GM19395 (cell line): ENCODE measurements around the gene TCP10L.
"Not testable (repeated sequence)": the region's sequence is repeated elsewhere in the genome, so short reads cannot be mapped to it uniquely, and the experiment has no call there.

Experiments
- ATAC-seq: cut with Tn5 transposase; IDR thresholded peaks from one replicate; pipeline ENCODE4 v1.9.1; 2021; ENCODE audit warnings: mild to moderate bottlenecking, moderate library complexity; ENCODE audit not compliant: unreplicated experiment

The TCP10L gene

DNA sequence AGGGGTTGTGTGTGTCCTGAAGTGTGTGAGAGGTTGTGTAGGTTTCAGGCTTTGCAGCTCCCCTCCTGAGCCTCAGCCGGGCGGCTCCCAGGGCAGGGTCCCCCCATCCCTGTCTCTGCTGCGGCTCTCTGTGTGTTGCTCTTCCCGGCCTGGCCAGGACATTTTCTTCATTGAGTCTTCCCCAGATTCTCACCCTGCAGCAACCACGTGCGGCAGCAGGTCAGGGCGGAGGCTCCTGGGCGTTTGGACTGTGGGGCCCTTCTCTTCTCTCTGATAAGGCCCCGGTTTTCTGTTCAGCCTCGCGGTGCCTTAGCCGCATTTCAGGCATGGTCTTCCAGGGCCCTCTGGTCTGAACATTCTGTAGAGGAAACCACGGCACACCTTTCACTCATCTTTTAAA is 1.8 kb upstream of the TCP10L start:
- no peak for ATAC-seq

DNA sequence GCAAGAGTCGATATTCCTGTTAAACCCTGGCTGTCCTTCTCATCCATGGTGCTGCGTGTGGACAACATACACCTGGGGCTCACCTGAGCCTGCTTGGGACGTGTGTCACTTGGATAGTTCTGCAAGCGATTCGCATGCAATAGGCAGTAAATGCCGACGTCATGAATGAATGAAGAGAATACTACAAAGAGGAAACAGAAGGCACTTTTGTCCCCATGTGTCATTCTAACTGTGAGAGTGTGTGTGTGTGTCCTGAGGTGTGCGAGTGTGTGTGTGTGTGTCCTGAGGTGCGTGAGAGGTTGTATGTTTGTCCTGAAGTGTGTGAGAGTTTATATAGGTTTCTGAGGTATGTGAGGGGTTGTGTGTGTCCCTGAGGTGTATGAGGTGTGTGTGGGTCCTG is 647 bp upstream of the TCP10L start:
- no peak for ATAC-seq

DNA sequence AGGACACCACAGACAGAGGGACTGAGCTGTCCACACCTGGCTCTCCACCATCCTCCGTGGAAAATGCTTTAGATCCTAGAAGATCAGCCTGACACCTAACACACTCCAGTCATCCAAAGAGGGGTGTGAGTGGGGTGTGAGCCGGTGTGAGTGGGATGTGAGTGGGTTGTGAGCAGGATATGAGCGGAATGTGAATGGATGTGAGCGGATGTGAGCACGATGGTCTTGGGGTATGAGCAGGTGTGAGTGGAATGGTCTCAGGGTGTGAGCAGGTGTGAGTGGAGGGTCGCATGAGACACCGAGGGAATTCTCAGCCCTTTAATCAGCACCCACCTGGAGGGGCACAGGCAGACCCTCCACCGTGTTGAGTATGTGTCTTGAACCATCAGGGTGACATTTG is 851 bp downstream of the TCP10L start:
- no peak for ATAC-seq

DNA sequence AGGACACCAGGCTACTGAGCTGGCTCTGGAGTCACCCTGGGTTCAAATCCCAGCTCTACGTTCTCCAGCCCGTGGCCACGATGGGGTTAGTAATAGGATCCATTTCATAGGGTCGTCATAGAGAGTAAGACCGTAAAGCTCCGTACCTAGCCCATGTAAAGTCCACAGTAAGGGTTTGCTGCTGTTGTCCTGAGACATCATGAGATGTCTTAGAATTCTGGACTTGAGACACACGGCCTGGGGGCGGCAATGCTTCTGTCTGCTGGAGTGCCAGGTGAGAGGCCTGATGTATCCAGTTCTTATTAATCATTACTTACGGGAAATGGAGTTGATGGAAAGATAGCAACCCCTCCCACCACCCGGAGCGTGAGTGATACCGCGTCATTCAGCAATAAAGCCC is 3.6 kb downstream of the TCP10L start:
- ATAC-seq, result no peak

DNA sequence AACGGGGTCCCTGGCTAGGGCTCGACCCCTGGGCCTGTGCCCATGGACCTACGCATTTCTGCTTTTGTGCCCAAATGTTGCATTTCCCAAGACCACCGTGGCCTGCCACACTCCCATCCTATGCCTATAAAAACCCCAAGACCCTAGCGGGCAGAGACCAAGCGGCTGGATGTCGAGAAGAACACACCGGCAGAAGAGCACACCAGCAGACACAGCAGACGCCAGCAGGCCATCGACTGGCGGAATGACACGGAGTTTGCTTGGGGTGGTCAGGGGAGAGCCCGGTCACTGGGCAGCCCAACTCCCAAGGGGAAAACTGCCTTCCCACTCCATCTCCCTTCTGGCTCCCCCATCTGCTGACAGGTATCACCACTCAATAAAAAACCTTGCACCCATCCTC is 4.4 kb downstream of the TCP10L start:
- ATAC-seq, result no peak

DNA sequence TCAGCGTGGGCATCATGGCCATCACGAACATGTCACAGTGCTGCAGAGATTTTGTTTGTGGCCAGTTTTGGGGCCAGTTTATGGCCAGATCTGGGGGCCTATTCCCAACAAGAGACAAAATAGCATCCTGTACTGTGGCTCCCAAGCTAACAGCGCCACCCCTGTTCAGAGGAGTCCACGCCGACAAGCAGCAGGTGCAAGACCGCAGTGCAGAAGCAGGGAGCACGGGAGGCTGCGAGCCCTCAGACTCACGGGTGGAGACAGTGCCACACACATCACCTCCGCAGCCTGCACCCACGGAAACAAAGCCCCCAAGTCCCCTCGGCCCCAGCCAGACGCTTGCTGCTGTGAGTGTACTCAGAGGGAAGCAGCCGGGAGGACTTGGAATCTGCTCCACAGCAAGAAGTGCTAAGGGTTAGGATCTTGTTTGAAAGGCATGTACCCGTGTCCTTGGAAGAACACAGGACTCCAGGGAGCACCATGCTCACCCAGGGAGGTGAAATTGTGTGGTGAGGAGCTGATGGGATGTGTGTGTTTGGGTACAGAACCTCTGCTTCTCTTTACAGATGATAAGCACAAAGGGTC is 7.1 kb downstream of the TCP10L start:
- no peak for ATAC-seq

DNA sequence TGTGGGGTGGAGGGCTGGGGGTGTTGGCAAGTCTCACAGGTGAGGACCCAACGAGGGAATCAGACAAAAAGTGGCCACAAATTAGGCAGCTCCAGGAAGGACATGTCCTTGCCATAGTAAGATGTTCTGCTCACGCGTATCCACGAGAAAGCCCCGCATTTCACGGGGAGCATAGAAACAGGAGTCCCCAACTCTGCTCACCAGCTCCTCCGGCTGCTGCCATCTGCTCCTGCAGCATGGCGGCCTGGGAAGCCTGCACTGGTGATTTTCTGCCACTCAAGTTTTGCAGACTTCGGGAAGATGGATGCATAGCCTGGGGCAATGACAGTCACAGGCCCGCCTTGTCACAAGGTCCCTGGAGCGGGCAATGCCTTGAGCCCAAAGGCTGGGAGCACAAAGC is 9.3 kb downstream of the TCP10L start:
- ATAC-seq, result no peak

DNA sequence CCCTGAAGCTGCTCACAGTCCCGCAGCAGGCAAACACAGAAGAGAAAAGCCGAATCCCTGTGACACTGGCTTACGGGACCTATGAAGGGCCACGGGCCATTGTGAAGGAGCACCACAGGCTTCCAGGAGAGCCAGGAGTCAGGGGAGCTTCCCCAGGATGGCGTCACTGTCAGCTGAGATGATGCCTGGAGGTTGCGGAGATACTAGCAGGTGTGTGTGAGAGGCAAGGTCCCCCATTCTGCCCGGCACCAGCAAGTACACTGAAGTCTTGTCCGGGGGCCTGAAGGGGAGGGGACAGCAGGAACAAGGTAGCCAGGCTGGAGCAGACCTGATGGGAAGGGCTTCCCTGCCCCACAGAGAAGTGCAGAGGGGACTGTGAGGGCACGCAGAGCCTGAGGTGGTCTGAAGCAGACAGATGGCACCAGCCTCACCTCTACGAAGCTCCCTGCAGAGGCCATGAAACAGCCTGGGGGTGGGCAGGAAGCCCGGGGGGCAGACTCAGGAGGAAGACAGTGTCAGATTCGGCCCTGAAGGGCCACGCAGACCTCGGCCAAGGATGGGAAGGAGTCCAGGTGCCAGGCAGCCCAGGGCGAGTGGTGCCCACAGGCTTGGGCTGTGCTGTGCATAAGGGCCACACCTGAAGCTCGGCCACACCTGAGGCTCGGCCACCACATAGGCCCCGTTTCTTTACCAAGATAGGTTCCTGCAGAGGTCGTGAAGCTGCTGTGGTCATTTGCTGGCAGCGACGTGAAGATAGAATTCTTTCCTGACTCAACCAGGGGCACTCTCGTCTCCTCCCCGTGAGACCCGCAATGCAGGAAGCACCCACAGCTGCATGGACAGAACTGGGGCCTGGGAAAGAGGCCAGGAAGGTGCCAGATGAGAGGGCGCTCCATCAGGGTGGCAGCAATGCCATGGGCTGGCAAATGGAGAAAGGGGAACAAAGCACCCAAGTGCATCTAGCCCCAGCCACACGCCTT is 10.1 kb downstream of the TCP10L start:
- no peak for ATAC-seq

DNA sequence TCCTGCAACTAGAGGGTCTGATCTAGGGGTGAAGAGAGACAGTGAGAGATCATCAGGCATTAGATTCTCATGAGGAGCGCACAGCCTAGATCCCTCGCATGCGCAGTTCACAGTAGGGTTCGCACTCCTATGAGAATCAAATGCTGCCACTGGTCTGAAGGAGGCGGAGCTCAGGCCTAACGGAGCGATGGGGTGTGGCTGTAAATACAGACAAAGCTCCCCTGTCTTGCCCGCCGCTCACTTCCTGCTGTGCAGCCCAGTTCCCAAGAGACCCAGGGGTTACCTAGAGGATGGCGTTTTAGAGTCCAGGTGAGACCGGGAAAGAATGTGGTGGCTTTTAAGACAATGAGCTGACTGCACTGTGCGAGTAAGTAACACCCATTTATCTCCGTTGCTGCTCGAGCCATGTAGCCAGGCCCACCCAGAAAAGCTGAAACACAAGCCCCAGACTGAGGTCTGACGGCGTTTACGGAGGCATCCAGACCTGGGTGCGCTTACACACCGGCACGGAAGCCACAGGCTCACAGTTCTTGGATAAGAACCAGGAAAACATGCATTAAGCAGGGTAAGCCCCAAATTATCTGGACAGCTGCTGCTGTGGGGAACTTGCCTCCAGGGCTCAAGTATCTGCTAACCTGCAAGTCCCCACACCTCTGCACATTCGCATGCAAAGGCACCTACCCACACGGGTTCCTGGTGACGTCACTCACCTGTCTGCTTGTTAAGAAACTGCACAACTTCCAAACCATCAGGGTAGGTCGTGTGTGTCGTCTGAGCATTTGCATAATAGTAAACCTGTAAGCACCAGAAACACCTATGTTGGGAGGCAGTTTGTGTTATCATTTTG is 12.5 kb downstream of the TCP10L start:
- ATAC-seq, result no peak

DNA sequence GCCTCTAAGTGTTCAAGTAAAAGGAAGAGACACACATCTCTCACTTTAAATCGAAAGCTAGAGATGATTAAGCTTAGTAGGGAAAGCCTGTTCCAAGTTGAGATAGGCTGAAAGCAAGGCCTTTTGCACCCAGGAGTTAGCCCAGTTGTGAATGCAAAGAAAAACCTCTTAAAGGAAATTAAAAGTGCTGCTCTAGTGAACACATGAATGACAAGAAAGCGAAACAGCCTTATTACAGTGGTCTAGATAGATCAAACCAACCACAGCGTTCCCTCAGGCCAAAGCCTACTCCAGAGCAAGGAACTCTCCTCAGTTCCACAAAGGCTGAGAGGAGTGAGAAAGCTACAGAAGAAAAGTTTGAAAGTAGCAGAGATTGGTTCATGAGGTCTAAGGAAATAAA is 14.9 kb downstream of the TCP10L start:
- ATAC-seq, result no peak

DNA sequence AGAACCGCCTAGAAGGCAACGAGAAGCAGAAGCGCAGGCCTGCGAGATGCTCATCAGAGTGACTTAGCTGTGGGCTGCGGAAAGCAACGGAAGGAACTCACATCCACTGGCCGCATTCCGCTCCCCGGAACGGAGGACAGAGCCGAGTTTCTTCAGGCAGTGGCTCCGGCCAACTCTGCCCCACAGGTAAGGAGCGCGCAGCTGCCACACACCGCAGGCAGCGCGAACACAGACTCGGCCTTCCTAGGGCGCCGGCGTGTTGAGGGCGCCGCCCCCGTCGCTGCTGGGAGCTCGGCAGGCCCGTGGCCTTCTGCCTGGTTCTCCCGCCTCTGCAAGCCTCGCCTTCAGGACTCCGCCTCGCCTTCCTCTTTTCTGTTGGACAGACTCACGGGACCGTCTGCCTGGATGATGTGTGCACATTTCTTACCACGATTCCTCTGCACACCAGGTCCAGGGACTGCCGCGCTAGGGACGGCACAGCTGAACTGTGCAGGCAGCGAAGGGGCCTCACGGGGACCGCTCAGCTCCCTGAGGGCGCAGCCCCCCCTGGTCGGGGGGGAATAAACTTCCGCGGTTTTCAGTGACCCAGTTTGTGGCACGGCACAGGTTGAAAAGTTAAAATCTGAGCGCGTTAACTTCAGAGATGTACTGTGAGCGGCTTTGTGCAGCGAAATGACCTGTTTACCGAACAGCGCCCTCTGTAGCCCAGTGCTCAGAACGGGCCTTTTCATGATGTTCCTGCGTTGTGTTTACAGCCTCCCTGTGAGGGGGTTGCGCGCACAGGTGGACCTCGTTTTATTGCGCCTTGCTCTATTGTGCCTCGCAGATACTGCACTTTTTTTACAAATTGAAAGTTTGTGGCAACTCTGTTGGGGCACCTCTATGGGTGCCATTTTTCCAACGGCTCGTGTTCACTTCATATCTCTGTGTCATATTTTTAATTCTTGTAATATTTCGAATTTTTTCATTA is 15.8 kb downstream of the TCP10L start:
- peak; percentile 89 for ATAC-seq

DNA sequence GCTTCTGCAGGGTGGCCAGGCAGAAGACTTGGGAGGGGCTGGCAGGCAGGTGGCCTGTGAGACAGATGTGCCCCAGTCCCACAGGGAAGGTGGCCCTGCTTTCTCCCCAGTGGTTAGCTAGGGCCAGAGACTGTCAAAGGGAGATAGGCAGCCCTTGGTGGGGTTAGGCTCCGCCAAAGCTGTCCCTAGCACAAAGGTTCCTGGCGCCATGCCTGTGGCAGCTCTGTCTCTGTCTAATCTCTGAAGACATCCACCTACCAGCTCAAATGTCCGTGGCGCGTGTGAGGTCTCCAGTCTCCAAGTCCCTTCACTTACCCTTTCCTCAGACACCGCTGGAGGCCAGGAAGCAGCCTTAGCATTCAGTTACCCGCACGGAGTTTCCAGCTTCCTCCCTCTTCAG is 17.7 kb downstream of the TCP10L start:
- no peak for ATAC-seq

DNA sequence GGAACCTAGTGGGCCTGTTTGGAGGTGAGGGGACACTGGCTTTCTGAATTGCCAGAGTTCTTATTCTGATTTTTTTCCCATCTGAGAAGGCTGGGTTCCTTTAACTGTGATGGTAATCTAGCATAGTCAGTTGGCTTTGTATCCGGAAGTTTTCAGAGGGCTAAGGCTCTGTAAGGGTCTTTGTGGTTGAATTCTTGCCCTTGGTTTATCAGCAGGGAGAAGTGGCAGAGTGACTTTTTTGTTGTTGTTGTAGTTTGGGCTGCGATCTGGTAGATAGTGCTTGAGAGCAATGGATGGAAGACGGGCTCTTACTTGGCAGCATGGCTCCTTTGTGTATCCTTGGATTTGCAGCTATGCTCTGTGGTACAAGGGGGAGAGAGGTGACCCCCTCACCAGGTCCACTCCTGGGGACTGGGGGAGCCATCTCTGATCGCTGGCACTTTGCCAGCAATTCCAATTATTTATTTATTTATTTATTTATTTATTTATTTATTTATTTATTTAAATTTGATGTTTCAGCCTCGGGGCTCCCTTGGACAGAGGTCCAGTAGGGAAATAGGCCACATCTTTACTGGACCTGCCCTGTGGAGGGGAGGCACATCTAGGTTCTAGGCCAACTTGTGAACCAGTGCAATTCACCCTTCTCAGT is 18.5 kb downstream of the TCP10L start:
- ATAC-seq, result no peak

DNA sequence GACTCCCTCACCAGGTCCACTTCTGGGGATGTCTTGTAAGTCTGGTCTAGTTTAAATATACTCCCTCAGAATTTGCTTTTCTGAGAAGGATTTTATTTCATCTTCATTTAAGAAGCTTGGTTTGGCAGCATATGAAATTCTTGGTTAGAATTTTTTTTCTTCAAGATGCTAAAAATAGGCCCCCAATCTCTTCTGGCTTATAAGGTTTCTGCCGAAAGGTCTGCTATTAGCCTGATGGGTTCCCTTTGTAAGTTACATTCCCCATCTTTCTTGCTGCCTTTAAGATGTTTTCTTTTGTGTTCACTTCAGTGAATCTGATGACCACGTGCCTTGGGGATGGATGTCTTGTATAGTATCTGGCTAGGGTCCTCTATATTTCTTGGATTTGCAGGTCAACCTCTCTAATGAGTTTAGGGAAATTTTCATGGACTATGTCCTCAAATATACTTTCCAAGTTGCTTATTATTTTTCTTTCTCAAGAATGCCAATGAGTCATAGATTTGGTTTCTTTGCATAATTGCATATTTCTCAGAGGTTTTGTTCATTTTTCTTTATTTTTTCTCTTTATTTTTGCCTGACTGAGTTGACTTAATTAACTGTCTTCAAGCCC is 19.4 kb downstream of the TCP10L start:
- ATAC-seq, result no peak

DNA sequence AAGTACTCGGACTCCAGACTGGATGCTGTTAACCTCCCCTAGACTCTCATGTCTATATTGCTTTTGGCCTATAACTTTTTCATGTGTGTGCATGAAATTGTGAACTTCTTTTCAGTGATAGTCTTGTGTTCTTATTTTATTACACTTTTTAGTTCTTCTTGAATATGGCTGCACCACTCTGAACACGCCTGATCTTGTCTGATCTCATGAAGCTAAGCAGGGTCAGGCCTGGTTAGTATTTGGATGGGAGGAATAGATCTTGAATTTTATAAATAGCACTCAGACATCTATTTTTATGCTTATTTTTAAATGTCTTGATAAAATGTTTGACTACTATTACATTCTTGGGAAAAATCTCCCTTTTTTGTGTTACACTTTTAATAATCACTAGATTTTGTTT is 22.4 kb downstream of the TCP10L start:
- no peak for ATAC-seq

DNA sequence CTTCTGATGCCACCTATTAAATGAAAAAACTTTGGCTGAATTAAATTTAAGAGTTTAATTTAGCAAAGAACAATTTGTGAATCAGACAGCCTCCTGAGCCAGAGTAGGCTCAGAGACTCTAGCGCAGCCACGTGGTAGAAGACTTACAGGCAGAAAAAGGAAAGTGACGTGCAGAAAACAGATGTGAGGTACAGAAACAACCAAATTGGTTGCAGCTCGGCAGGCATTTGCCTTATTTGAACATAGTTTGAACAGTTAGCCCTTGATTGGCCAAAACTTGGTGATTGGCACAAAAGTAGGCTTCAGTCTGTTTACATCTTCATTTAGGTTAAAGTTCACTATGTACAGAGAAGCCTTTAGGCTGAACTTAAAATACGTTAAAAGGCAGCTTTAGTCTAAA is 22.9 kb downstream of the TCP10L start:
- no peak for ATAC-seq

DNA sequence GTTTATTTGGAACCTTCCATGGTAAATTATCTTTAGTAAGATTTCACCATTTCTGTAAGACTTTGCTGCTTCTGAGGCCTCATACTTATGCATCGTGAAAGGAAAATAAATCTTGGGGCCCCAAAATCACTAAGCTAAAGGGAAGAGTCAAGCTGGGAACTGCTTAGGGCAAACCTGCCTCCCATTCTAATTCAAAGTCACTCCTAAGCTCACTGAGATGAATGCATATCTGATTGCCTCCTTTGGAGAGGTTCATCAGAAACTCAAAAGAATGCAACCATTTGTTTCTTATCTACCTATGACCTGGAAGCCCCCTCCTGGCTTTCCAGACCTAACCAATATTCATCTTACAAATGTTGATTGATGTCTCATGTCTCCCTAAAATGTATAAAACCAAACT is 23.8 kb downstream of the TCP10L start:
- ATAC-seq, result not testable (repeated sequence)

DNA sequence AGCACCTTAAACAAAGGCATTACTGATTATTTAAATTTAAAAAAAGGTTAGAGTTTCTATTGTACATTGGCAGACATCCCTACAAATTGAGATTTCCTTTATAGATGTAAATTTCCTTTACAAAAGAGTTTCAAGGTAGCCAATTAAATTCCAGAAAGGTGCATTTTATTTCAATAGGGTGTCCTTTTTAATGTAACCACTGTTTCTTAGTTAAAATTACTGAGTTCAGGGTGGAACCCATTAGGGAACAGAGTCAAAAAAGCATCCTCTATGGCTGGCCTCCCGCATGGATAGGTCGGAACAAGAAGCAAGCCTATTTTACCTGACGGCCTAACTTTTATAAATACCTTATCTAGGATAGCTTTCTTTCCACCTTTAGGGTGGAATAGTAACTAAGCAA is 24.4 kb downstream of the TCP10L start:
- ATAC-seq, result no peak

DNA sequence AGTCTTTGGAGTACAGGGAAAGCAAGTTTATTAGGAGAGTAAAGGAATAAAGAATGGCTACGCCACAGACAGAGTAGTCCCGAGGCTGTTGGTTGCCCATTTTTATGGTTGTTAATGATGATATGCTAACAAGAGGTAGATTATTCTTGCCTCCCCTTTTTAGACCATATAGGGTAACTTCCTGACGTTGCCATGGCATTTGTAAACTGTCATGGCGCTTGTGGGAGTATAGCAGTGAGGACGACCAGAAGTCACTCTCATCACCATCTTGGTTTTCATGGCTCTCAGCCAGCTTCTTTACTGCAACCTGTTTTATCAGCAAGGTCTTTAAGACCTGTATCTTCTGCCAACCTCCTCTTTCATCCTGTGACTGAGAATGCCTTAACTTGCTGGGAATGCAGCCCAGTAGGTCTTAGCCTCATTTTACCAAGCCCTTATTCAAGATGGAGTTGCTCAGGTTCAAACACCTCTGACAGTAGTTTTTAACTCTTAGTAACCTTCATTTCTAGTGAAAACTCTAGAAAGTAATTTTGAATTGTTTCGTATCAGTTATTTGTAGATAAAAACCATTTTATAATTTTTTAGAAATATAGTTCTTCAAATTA is 26.2 kb downstream of the TCP10L start:
- no peak for ATAC-seq
